ENCODE results near the gene SRRM4. TPM values are rescaled to one million over a fixed set of nuclear protein-coding genes. Genes with fewer than 3 reads are reported as not detected.
"Not testable (repeated sequence)": the region's sequence is repeated elsewhere in the genome, so short reads cannot be mapped to it uniquely, and the experiment has no call there.

SRRM4 gene
- total RNA-seq, 4 donors from 2014 or later, result 0.10 to 0.27 TPM; not detected in 2

DNA sequence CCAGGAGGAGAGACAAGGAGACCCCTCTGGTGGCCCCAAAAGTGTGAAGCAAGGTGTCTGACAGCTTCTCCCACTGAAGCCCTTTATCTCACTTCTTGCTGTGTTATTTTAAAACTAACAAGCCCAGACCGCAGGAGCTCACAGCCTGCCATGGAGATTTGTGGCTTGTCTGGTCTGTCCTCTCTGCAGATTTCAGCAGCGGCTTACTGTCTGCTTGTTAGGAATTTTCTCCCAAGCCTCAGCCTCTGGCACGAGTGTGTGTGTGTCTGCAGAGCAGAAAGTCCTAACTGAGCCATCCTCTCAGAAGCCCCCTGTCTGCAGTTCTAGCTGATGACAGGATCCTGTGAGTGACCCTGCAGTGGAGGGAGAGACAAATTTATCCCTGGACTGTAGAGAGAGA lies 109.5 kb downstream of the SRRM4 start:
- intact Hi-C loops (cut with DNase I), result no loop called here
- DNase-seq, result no peak
- H3K36me3 ChIP-seq, result no peaks in the 10 kb centered on the region
- TF ChIP-seq POLR2A (IDR thresholded peaks at IDR 0.05), result no peak
- TF ChIP-seq, protein P1, sequence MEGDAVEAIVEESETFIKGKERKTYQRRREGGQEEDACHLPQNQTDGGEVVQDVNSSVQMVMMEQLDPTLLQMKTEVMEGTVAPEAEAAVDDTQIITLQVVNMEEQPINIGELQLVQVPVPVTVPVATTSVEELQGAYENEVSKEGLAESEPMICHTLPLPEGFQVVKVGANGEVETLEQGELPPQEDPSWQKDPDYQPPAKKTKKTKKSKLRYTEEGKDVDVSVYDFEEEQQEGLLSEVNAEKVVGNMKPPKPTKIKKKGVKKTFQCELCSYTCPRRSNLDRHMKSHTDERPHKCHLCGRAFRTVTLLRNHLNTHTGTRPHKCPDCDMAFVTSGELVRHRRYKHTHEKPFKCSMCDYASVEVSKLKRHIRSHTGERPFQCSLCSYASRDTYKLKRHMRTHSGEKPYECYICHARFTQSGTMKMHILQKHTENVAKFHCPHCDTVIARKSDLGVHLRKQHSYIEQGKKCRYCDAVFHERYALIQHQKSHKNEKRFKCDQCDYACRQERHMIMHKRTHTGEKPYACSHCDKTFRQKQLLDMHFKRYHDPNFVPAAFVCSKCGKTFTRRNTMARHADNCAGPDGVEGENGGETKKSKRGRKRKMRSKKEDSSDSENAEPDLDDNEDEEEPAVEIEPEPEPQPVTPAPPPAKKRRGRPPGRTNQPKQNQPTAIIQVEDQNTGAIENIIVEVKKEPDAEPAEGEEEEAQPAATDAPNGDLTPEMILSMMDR (IDR thresholded peaks at IDR 0.05), result no peak
- H3K9me3 ChIP-seq, result no peaks in the 10 kb centered on the region
- no peaks in the 10 kb centered on the region for H3K4me1 ChIP-seq
- no peaks in the 10 kb centered on the region for H3K27me3 ChIP-seq
- no peak overlapping the region for H3K4me3 ChIP-seq (replicated peaks in 1 of 3)
- H3K27ac ChIP-seq, result no peak overlapping the region
- WGBS, 2 donors, result 20 to 31% methylated on average over 3 of the region's 3 CpGs

DNA sequence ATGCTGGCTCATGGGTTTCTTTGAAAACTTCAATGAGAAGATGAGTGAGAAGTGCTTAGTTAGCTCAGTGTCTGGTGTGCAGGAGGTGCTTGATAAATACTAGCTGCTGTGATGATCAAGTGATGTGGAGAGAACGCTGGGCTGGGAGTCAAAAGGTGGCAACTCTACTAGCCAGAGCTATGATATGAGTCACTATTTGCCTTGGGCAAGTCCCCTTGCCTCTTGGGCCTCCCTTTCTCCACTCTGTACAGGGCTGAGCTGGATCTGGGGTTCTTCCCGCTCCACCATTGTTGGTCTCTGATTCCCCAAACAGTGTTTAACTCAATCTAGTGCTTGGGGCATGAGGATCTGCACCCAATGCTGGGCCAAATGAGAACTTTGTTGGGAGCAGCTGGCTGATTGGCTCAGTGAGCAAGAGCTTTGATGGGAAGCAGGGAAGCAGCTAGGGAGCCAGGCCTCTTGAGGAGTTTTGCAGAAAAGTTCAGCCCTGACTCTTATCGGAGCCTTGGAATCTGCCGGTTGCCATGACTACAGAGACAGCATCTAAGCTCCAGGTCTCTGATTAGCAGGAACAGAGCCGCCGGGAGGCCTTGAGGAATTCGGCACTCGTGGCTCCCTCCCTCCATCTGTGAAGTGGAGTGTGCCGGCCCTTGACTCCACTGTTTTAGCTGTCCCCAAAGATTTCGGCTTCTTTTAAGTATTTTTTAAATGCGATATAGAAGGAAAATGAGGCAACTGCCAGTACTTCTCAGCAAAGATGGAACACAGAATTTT lies 115.3 kb downstream of the SRRM4 start:
- Histone ChIP-seq H3K4me1 (no peaks in the 10 kb centered on the region), H3K27ac (no peak overlapping the region), H3K27me3 (no peaks in the 10 kb centered on the region), H3K36me3 (no peaks in the 10 kb centered on the region), H3K4me3 (replicated peaks in 1 of 3) (no peak overlapping the region), H3K9me3 (no peaks in the 10 kb centered on the region)
- WGBS, 2 donors, result 21 to 23% methylated on average over 11 of the region's 11 CpGs
- DNase-seq, result no peak
- no peak for TF ChIP-seq POLR2A (IDR thresholded peaks at IDR 0.05)
- intact Hi-C loops (cut with DNase I), result no loop called here

DNA sequence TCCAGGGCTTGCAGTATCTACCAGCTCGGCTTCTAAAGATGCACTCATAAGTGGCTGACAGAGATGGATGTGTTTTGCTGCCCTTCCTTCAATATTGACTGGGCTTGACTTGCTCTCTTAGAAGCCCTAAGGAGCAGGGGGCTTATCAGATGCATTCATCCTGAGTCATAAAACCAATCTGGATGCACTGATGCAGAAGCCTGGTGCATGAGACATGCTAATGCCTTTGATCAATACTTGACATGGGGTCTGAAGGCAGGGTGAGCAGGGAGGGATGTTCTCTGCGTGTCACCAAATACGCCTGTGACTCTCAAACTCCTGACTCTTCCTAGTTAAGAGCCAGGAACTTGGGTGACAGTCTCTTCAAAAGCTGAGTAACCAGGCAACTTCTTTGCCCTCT lies 119.6 kb downstream of the SRRM4 start:
- no peak for TF ChIP-seq POLR2A (IDR thresholded peaks at IDR 0.05)
- TF ChIP-seq, protein P1 (IDR thresholded peaks at IDR 0.05), result no peak
- Histone ChIP-seq H3K4me1 (no peaks in the 10 kb centered on the region), H3K9me3 (no peaks in the 10 kb centered on the region), H3K4me3 (replicated peaks in 1 of 3) (no peak overlapping the region), H3K27me3 (no peaks in the 10 kb centered on the region), H3K27ac (no peak overlapping the region), H3K36me3 (no peaks in the 10 kb centered on the region)
- no peak for DNase-seq
- 58 to 59% methylated on average over 3 of the region's 3 CpGs for WGBS, 2 donors
- intact Hi-C loops (cut with DNase I), result no loop called here

DNA sequence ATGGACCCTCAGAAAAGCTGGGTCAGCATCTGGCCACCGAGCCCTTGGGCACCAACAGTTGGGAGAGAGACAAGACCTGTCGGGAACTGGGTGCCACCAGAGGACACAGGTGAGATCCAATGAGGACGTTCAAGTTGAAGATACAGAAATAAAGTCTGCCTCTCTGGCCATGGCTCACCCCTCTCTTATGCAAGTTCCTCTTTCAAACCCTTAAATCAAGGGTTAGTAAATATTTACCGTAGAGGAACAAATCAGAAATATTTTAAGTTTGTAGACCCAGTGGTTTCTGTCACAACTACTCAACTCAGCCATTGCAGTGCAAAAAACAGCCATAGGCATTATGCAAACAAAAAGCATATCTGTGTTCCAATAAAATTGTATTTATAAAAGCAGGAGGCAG lies 120.9 kb downstream of the SRRM4 start:
- Histone ChIP-seq H3K27ac (no peak overlapping the region), H3K4me1 (no peaks in the 10 kb centered on the region), H3K27me3 (no peaks in the 10 kb centered on the region), H3K9me3 (no peaks in the 10 kb centered on the region), H3K4me3 (replicated peaks in 1 of 3) (no peak overlapping the region), H3K36me3 (no peaks in the 10 kb centered on the region)
- WGBS, 2 donors, result 67 to 79% methylated on average over 4 of the region's 4 CpGs
- intact Hi-C loops (cut with DNase I), result no loop called here
- no peak for DNase-seq
- TF ChIP-seq POLR2A (IDR thresholded peaks at IDR 0.05), result no peak
- TF ChIP-seq, protein P1 (IDR thresholded peaks at IDR 0.05), result no peak

DNA sequence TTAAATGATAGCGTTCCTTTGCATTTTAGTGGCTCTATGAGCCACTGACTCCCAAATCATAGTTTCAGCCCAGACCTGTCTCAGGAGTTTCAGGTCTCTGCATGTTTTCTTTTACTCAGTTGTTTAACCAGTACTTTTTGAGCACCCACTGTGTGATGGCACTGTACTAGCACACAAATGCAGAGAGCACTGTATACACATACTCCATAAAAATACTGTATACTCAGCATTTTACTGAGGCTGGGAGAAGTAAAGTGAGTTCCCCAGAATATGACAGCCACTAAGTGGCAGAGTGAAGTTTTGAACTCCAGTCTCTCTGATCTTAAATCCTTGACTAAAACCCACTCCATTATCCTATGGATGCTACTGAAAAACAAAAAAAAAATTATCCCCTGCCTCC lies 121.4 kb downstream of the SRRM4 start:
- Histone ChIP-seq H3K4me1 (no peaks in the 10 kb centered on the region), H3K27me3 (no peaks in the 10 kb centered on the region), H3K27ac (no peak overlapping the region), H3K36me3 (no peaks in the 10 kb centered on the region), H3K4me3 (replicated peaks in 1 of 3) (no peak overlapping the region), H3K9me3 (no peaks in the 10 kb centered on the region)
- intact Hi-C loops (cut with DNase I), result no loop called here
- whole genome bisulfite sequencing, 2 donors, result 96 to 100% methylated on average over 1 of the region's 1 CpG
- TF ChIP-seq, protein P1 (IDR thresholded peaks at IDR 0.05), result no peak
- TF ChIP-seq POLR2A (IDR thresholded peaks at IDR 0.05), result no peak
- no peak for DNase-seq

DNA sequence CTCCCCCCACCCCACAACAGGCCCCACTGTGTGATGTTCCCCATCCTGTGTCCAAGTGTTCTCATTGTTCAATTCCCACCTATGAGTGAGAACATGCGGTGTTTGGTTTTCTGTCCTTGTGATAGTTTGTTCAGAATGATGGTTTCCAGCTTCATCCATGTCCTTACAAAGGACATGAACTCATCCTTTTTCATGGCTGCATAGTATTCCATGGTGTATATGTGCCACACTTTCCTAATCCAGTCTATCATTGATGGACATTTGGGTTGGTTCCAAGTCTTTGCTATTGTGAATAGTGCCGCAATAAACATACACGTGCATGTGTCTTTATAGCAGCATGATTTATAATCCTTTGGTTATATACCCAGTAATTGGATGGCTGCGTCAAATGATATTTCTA lies 123.6 kb downstream of the SRRM4 start:
- H3K27ac ChIP-seq; H3K27me3 ChIP-seq; DNase-seq; H3K4me3 ChIP-seq (replicated peaks in 1 of 3); intact Hi-C loops (cut with DNase I); H3K36me3 ChIP-seq; H3K4me1 ChIP-seq; H3K9me3 ChIP-seq: not testable (repeated sequence)
- 71 to 88% methylated on average over 4 of the region's 4 CpGs for WGBS, 2 donors

Measured in thyroid gland (tissue), 4 donors.